RWPE1 (cell line): Measurements from ENCODE around the gene ABLIM3.

Experiments
- CTCF ChIA-PET: fragments of 350-600 bp; sonication (Branson Sonifier 250); formaldehyde crosslinking; extraction: SDS; loops from one replicate; lab custom pipeline; 2021; lab: Yijun Ruan, JAX
- POLR2A ChIA-PET: fragments of 400-600 bp; formaldehyde crosslinking; extraction: SDS; loops from one replicate; lab custom pipeline; 2020; ENCODE audit warnings: antibody characterized with exemption; ENCODE audit not compliant: low non-redundant PET; lab: Yijun Ruan, JAX
- DNase-seq: peaks from one replicate; pipeline ENCODE4 v3.0.0; 2012; ENCODE audit warnings: low spot score
- H3K27ac ChIP-seq: fragments of 450-650 bp; 2 replicates; pipeline ENCODE4 v1.5.1; 2017
- TF ChIP-seq, protein P1 (sequence below): fragments of 450-650 bp; conservative IDR thresholded peaks from 2 replicates; pipeline ENCODE4 v1.5.1; 2017; ENCODE audit warnings: low read depth, mild to moderate bottlenecking

Gene ABLIM3

GRCh38 chr5:149280124-149280523 lies 138.8 kb downstream of the ABLIM3 start:
- DNase-seq = no peak
- TF ChIP-seq, protein P1, sequence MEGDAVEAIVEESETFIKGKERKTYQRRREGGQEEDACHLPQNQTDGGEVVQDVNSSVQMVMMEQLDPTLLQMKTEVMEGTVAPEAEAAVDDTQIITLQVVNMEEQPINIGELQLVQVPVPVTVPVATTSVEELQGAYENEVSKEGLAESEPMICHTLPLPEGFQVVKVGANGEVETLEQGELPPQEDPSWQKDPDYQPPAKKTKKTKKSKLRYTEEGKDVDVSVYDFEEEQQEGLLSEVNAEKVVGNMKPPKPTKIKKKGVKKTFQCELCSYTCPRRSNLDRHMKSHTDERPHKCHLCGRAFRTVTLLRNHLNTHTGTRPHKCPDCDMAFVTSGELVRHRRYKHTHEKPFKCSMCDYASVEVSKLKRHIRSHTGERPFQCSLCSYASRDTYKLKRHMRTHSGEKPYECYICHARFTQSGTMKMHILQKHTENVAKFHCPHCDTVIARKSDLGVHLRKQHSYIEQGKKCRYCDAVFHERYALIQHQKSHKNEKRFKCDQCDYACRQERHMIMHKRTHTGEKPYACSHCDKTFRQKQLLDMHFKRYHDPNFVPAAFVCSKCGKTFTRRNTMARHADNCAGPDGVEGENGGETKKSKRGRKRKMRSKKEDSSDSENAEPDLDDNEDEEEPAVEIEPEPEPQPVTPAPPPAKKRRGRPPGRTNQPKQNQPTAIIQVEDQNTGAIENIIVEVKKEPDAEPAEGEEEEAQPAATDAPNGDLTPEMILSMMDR = no peak
- ChIA-PET CTCF (interaction anchor here (0.7 to 1.1 kb wide), 3 partner anchors 10 to 144 kb away, joined by 3 to 4 read pairs (median 3); no protein-coding TSS in a partner anchor), POLR2A (no interaction called here)
- H3K27ac ChIP-seq = no peak overlapping the region

- CTCF ChIA-PET = interaction anchor here (0.7 kb wide), 1 partner anchor 9 kb away, joined by 3 read pairs; no protein-coding TSS in a partner anchor
- DNase-seq = no peak
- TF ChIP-seq, protein P1 = no peak
- POLR2A ChIA-PET = no interaction called here
- H3K27ac ChIP-seq = no peak overlapping the region
These were observed 139.5 kb downstream of the ABLIM3 start for GRCh38 chr5:149280802-149281201.

DNA sequence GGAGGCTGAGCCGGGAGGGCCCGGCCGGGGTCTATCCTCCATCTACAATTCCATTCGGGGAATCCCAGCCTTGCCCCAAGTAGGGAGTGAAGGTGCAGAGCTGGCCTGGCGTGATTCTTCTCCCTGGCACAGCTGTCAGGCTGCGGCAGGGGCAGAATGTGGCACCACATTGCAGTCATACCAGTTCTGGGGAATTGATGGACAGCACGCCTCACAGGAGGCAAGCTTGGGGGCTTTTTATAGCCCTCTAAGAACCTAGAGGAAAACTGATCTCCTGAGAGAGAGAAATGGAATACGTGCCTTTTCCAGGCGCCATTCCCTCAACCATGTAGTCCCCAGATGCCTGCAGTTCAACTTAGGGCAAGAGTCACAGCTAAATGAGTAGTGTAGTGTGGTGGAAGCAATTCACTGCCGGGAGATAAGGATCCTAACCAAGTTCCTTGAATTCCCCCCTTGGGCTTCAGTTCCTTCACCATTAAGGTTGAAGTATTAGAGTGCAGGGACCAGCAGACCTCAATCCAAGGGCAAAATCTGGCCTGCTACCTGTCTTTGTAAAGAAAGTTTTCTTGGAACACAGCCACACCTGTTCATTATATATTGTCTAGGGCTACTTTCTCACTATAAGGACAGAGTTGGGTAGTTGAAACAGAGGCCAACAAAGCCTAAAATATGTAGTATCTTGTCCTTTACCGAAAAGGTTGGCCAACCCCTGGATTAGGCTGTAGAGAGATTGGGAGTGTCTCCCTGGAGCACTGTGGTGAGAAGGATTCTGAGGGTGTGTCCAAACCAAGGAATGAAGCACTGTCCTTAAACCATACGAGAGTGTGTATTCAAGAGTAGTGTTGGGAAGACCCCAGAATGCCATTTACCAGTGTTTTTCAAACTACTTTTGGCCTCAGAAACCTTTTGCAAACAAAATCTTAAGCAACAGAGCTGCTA lies 141.0 kb downstream of the ABLIM3 start:
- CTCF ChIA-PET = no interaction called here
- no peak overlapping the region for H3K27ac ChIP-seq
- no peak for DNase-seq
- POLR2A ChIA-PET = no interaction called here
- TF ChIP-seq, protein P1 = no peak

DNA sequence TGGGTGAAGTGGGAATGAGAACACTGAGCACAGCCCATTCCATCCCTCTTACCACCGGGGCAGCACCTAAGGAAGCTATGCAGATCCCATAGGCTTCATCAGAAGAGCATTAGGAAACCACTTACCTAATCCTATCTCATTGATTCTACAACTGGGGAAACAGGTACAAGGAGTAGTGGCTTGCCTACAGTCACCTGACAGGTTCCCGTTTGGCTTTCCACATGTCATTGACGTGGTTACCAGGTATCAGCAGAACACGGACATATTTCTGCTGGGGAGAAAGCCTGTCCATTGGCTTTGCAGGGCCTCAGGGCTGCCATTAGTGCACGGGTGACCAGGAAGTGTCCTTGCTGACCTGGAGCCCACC lies 141.7 kb downstream of the ABLIM3 start:
- no peak overlapping the region for H3K27ac ChIP-seq
- ChIA-PET CTCF (no interaction called here), POLR2A (no interaction called here)
- DNase-seq = no peak
- TF ChIP-seq, protein P1 = no peak

DNA sequence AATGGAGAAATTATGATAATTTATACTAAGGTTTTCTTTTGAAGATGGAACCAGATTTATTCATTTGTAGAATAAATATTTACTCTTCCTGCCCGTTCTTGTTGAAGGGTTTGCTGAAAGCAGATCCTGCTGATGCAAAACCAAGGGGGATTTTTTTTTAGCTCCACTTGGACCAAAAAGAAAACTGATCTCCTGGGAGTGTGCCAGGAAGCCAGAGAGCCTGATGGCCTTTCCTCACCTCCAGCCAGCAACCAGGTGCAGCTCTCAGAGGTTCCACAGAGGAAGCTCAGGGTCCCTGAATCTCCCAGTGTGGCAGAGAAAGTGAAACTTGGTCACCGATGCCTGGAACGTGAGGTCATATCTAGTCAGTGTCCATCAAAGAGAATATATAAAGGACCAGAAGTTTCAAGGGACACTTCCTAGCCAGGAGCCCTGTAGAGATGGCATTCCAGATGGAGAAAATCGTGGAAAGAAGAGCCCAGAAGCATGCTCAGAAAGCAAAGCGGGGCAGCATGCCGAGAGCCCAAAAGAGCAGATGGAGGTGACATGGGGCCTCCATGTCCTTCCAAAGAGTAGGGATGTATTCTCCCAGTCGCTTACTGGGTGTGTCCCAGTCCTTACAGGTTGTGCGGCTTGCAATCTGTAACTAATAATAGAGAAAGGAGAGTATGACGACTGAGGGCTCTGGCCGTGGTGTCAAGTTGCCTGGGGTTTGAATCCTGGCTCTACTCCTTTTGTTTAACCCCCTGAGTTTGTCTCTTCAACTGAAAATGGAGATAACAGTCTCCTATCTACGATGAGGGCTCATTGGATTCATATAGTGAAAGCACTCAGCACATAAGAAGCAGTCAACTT lies 142.6 kb downstream of the ABLIM3 start:
- CTCF ChIA-PET = interaction anchor here (0.6 kb wide), 2 partner anchors 33 to 184 kb away, joined by 4 to 6 read pairs; no protein-coding TSS in a partner anchor
- no peak for DNase-seq
- TF ChIP-seq, protein P1 = no peak
- POLR2A ChIA-PET = no interaction called here
- no peak overlapping the region for H3K27ac ChIP-seq

DNA sequence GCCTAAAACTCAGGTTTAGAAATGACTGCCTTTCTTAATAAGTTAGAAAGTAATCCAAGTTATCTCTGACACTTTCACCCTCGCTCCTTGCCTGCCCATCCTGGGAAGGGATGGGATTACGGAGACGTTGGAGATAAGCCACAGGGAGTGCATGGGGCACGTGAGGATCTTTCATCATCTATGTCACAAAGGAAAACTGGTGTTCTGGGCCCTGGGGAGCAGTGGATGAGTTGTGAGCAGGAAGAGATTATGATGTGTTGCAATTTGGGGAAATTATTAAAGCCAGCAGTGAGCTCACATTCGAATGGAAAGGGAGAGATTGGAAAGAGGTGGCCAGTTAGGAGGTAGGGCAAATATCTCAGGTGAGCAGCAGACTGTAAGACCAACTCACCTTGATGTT lies 143.2 kb downstream of the ABLIM3 start:
- TF ChIP-seq, protein P1 = no peak
- POLR2A ChIA-PET = no interaction called here
- no peak for DNase-seq
- H3K27ac ChIP-seq = no peak overlapping the region
- CTCF ChIA-PET = interaction anchor here (0.6 kb wide), 1 partner anchor 15 kb away, joined by 5 read pairs; no protein-coding TSS in a partner anchor
